AG04449 (cell line): ENCODE results near the gene SPTB.
"Not testable (repeated sequence)": the region's sequence is repeated elsewhere in the genome, so short reads cannot be mapped to it uniquely, and the experiment has no call there.

Source experiments
- CTCF ChIA-PET: fragments of 350-600 bp; formaldehyde crosslinking; extraction: SDS; loops from one replicate; lab custom pipeline; 2021; ENCODE audit warnings: antibody characterized with exemption; lab: Yijun Ruan, JAX
- POLR2A ChIA-PET: fragments of 400-600, 350-600 bp; formaldehyde crosslinking; extraction: SDS; loops from one replicate; lab custom pipeline; 2020; ENCODE audit warnings: antibody characterized with exemption, inconsistent platforms; lab: Yijun Ruan, JAX
- DNase-seq: peaks from one replicate; pipeline ENCODE4 v3.0.0-alpha.2; 2010; ENCODE audit warnings: low read depth, low spot score
- H3K4me3 ChIP-seq: 2 replicates; pipeline ENCODE4 v1.5.1; 2011; ENCODE audit warnings: low read depth, mild to moderate bottlenecking, control low read depth, low read length
- CTCF ChIP-seq: IDR thresholded peaks from one replicate; pipeline ENCODE4 v1.5.1; 2011; ENCODE audit warnings: mild to moderate bottlenecking, moderate library complexity, low read length, control low read depth, inconsistent platforms; ENCODE audit not compliant: insufficient read depth; ENCODE audit errors: missing control alignments

Gene SPTB

GRCh38 chr14:64807551-64807950 is 72.2 kb downstream of the SPTB start:
- no peak for TF ChIP-seq CTCF
- CTCF ChIA-PET, result interaction anchor here (1.2 to 14.2 kb wide), 5 partner anchors 9 to 171 kb away, joined by 3 to 148 read pairs (median 5); no protein-coding TSS in a partner anchor
- H3K4me3 ChIP-seq, result no peak overlapping the region
- DNase-seq, result no peak
- POLR2A ChIA-PET, result interaction anchor here (1.0 kb wide), 1 partner anchor 9 kb away, joined by 3 read pairs; no protein-coding TSS in a partner anchor

- no peak overlapping the region for H3K4me3 ChIP-seq
- TF ChIP-seq CTCF, result no peak
- DNase-seq, result no peak
- CTCF ChIA-PET, result interaction anchor here (0.8 to 14.2 kb wide), 7 partner anchors 10 to 170 kb away, joined by 3 to 148 read pairs (median 4); no protein-coding TSS in a partner anchor
- POLR2A ChIA-PET, result interaction anchor here (1.0 kb wide), 1 partner anchor 10 kb away, joined by 3 read pairs; no protein-coding TSS in a partner anchor
Observed at GRCh38 chr14:64806862-64807495, 72.7 kb downstream of the SPTB start.

GRCh38 chr14:64806202-64806861 is 73.4 kb downstream of the SPTB start:
- no peak for TF ChIP-seq CTCF
- peak overlapping the region; percentile 12 for H3K4me3 ChIP-seq
- CTCF ChIA-PET, result interaction anchor here (0.8 to 14.2 kb wide), 6 partner anchors 11 to 85 kb away, joined by 3 to 148 read pairs (median 4); no protein-coding TSS in a partner anchor
- DNase-seq, result peak; percentile 75
- POLR2A ChIA-PET, result interaction anchor here (1.0 kb wide), 1 partner anchor 10 kb away, joined by 3 read pairs; no protein-coding TSS in a partner anchor

GRCh38 chr14:64805646-64806045 is 74.1 kb downstream of the SPTB start:
- CTCF ChIA-PET, result interaction anchor here (1.1 to 14.2 kb wide), 5 partner anchors 11 to 86 kb away, joined by 3 to 148 read pairs (median 5); no protein-coding TSS in a partner anchor
- POLR2A ChIA-PET, H3K4me3 ChIP-seq: not testable (repeated sequence)
- peak; percentile 38 for DNase-seq

GRCh38 chr14:64804754-64805260 is 74.9 kb downstream of the SPTB start:
- no peak for DNase-seq
- ChIA-PET POLR2A (no interaction called here), CTCF (interaction anchor here (7.2 to 14.2 kb wide), 3 partner anchors 16 to 86 kb away, joined by 100 to 221 read pairs (median 148); no protein-coding TSS in a partner anchor)
- TF ChIP-seq CTCF, result no peak
- H3K4me3 ChIP-seq, result no peak overlapping the region

- TF ChIP-seq CTCF, result peak; percentile 46
- no peak for DNase-seq
- no peak overlapping the region for H3K4me3 ChIP-seq
- CTCF ChIA-PET, result interaction anchor here (0.7 to 14.2 kb wide), 23 partner anchors 12 to 222 kb away, joined by 3 to 221 read pairs (median 5); partner anchors contain the start of gene CHURC1
- POLR2A ChIA-PET, result no interaction called here
Observed at GRCh38 chr14:64801800-64802199, 77.9 kb downstream of the SPTB start.
